HepG2 (cell line): ENCODE results near the gene NAPSA. TPM values are rescaled to one million over a fixed set of nuclear protein-coding genes. Genes with fewer than 3 reads are reported as not detected.

ENCODE experiments used
- ATAC-seq: fragments of 200-7000 bp; cut with Tn5 transposase; 3 replicates; pipeline ENCODE4 v1.9.1; 2020; ENCODE audit warnings: mild to moderate bottlenecking, moderate library complexity
- BruUV-seq: library from RNA; stranded (reverse); fragments of 400-500 nt; replicated peaks from 2 replicates; lab custom pipeline; 2021; lab: Mats Ljungman, UMichigan
- CTCF ChIA-PET: fragments of 300-600 bp; formaldehyde crosslinking; extraction: SDS; loops from one replicate; lab custom pipeline; 2021; ENCODE audit warnings: low total read pairs, inconsistent platforms, low intra/inter-chr PET ratio; lab: Yijun Ruan, JAX
- POLR2A ChIA-PET: fragments of 350-600 bp; sonication (Branson Sonifier 250); formaldehyde crosslinking; loops from one replicate; lab custom pipeline; 2020; ENCODE audit warnings: antibody characterized with exemption, inconsistent platforms; lab: Yijun Ruan, JAX
- DNase-seq: peaks from one replicate; pipeline ENCODE4 v3.0.0-alpha.2; 2015; ENCODE audit warnings: low spot score
- FAIRE-seq: peaks from 3 replicates; lab custom pipeline; 2011; peaks lifted over from hg19 to GRCh38; lab: Jason Lieb, UNC
- H2AFZ ChIP-seq: one replicate; pipeline ENCODE4 v1.6.1; 2011; ENCODE audit warnings: low read length, inconsistent platforms
- H3K27ac ChIP-seq: fragments of 300-600 bp; 3 replicates; pipeline ENCODE4 v1.8.0; 2011; ENCODE audit warnings: mixed run types, mild to moderate bottlenecking, mixed read lengths, low read length, inconsistent platforms; ENCODE audit not compliant: insufficient read depth; ENCODE audit errors: extremely low read length
- H3K27me3 ChIP-seq, 2 experiments: fragments of 200-600 bp in 1 of 2; 2 replicates in 1 of 2; 3 replicates in 1 of 2; pipeline versions ENCODE4 v1.6.0 to v1.8.0; 2011; ENCODE audit warnings: low read length in 2 of 2, mild to moderate bottlenecking in 2 of 2, moderate library complexity in 2 of 2, inconsistent platforms in 1 of 2; ENCODE audit not compliant: insufficient read depth in 2 of 2, control insufficient read depth in 1 of 2
- H3K36me3 ChIP-seq, 2 experiments: fragments of 200-600 bp in 1 of 2; replicated peaks in 1 of 2; 2 replicates in 1 of 2; 3 replicates in 1 of 2; pipeline versions ENCODE4 v1.5.1 to v1.8.0; 2011; ENCODE audit warnings: low read length in 2 of 2, inconsistent platforms in 1 of 2; ENCODE audit not compliant: insufficient read depth in 2 of 2, control insufficient read depth in 1 of 2
- H3K4me1 ChIP-seq: 2 replicates; pipeline ENCODE4 v1.5.1; 2012; ENCODE audit warnings: low read length, inconsistent platforms; ENCODE audit not compliant: insufficient read depth
- H3K4me2 ChIP-seq: 2 replicates; pipeline ENCODE4 v1.6.0; 2011; ENCODE audit warnings: low read depth, low read length, inconsistent platforms
- H3K4me3 ChIP-seq, 3 experiments: fragments of 200-600 bp in 1 of 3; sonication (generic), shearing (Covaris generic) in 1 of 3; replicated peaks in 1 of 3; 2 replicates each; pipeline ENCODE4 v1.5.1; 2011 to 2016; ENCODE audit warnings: low read length in 3 of 3, inconsistent platforms in 2 of 3, low read depth in 2 of 3, mild to moderate bottlenecking in 2 of 3, control low read depth in 1 of 3, mixed read lengths in 1 of 3; ENCODE audit not compliant: insufficient read depth in 1 of 3
- H3K79me2 ChIP-seq: one replicate; pipeline ENCODE4 v1.6.1; 2011; ENCODE audit warnings: low read length, inconsistent platforms; ENCODE audit not compliant: insufficient read depth
- H3K9ac ChIP-seq: 2 replicates; pipeline ENCODE4 v1.6.0; 2011; ENCODE audit warnings: mild to moderate bottlenecking, low read depth, low read length, inconsistent platforms; ENCODE audit not compliant: insufficient read depth
- H3K9me3 ChIP-seq: 2 replicates; pipeline ENCODE4 v1.5.1; 2012; ENCODE audit warnings: mild to moderate bottlenecking, low read length
- H4K20me1 ChIP-seq: 2 replicates; pipeline ENCODE4 v1.6.0; 2011; ENCODE audit warnings: inconsistent platforms, mild to moderate bottlenecking, low read length, moderate library complexity; ENCODE audit not compliant: insufficient read depth
- ATF6 ChIP-seq: sonication (generic); formaldehyde crosslinking; conservative IDR thresholded peaks from 2 replicates; pipeline ENCODE4 v1.4.0; 2020; ENCODE audit warnings: missing genetic modification reagents
- BCL3 ChIP-seq: sonication (generic); formaldehyde crosslinking; IDR thresholded peaks from 2 replicates; pipeline ENCODE4 v1.5.1; 2020; ENCODE audit warnings: mild to moderate bottlenecking, missing genetic modification reagents, moderate library complexity
- DNMT1 ChIP-seq: sonication (generic); formaldehyde crosslinking; IDR thresholded peaks from 2 replicates; pipeline ENCODE4 v1.5.1; 2020; ENCODE audit warnings: mild to moderate bottlenecking, missing genetic modification reagents
- ETV6 ChIP-seq: sonication (generic); formaldehyde crosslinking; conservative IDR thresholded peaks from 2 replicates; pipeline ENCODE4 v1.4.0; 2020; ENCODE audit warnings: missing genetic modification reagents
- MAFG ChIP-seq: sonication (generic); formaldehyde crosslinking; IDR thresholded peaks from 2 replicates; pipeline ENCODE4 v1.5.1; 2020; ENCODE audit warnings: mild to moderate bottlenecking, missing genetic modification reagents
- SMYD3 ChIP-seq: sonication (generic); formaldehyde crosslinking; IDR thresholded peaks from 2 replicates; pipeline ENCODE4 v1.8.1; 2023; ENCODE audit warnings: mild to moderate bottlenecking, missing genetic modification reagents
- ZFP36L2 ChIP-seq: sonication (generic); formaldehyde crosslinking; IDR thresholded peaks from 2 replicates; pipeline ENCODE4 v1.4.0; 2020; ENCODE audit warnings: missing genetic modification reagents
- ZFP82 ChIP-seq: sonication (generic); formaldehyde crosslinking; IDR thresholded peaks from 2 replicates; pipeline ENCODE4 v1.5.1; 2020; ENCODE audit warnings: mild to moderate bottlenecking, missing genetic modification reagents, borderline replicate concordance
- ZNF276 ChIP-seq: sonication (generic); formaldehyde crosslinking; IDR thresholded peaks from 2 replicates; pipeline ENCODE4 v1.4.0; 2020; ENCODE audit warnings: mild to moderate bottlenecking, low read depth, missing genetic modification reagents
- WGBS: methylation state at CpG from one replicate; pipeline ENCODE4 v1.1.6; 2017; ENCODE audit warnings: low lambda C conversion rate; 5-methylcytosine and 5-hydroxymethylcytosine counted together
- in situ Hi-C: cut with HindIII; loops from 2 replicates; pipeline ENCODE4 v1.10.0; 2017; ENCODE audit warnings: low pct_unique_long_range_greater_than_20kb; ENCODE audit not compliant: extremely low pct_ligation_motif_present
- intact Hi-C: fragments of 100-400 bp; cut with micrococcal nuclease; formaldehyde crosslinking; loops from one replicate; pipeline ENCODE4 v1.10.0; 2022; ENCODE audit not compliant: unreplicated experiment
- polyA plus RNA-seq, 8 experiments: library from polyadenylated mRNA; depleted of rRNA in 3 of 8; stranded (reverse) in 7 of 8; unstranded in 1 of 8; fragments of >200 nt; fragmentation: Illumina TruSeq in 4 of 8; extraction: Trizol in 4 of 8; gene quantifications; 2 replicates each; pipeline versions ENCODE4 v1.2.1 to v1.2.3, GENCODE V29; 2011 to 2016; ENCODE audit warnings: low read depth in 4 of 8, missing spikeins in 1 of 8, mixed read lengths in 1 of 8; ENCODE audit not compliant: insufficient read depth in 1 of 8
- total RNA-seq, 5 experiments: library from RNA; depleted of rRNA; stranded (reverse); fragments of >200 nt; fragmentation: Illumina TruSeq; extraction: Trizol; gene quantifications; 2 replicates each; pipeline ENCODE4 v1.2.3, GENCODE V29; 2016; ENCODE audit warnings: low read depth in 1 of 5

The NAPSA gene
- total and polyA plus RNA-seq, 2 of the 13 experiments (the other 11 are each of a cell fraction or from before 2014, with no cell fraction given) = not detected

DNA sequence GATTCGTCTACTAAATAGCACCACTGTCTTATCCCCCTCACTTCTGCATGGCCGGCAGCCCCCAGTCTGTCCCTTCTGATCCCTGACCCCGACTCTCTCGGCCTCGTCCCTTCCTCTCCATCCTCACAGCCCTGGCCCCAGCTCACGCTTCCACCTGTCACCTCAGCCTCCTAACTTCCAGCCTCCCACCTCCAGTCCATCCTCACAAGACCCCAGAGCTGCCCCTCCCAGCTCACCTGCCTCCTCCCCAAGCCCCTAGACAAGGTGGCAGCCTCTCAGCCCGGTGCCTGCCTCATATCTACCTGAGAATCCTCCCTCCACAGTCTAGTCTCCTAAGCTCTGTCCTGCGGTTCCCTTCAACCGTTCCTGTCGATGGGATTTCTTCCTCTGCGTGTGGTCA, 46.3 kb downstream of the NAPSA start:
- no peak overlapping the region for H2AFZ ChIP-seq
- peaks cover 0 to 3% of the 10 kb centered on the region in 2 experiments; a peak in 3 of 5 replicates for H3K36me3 ChIP-seq
- TF ChIP-seq ZFP82 = no peak
- no peak for TF ChIP-seq ATF6 (CRISPR knock-in tag)
- no peak for TF ChIP-seq ETV6
- no peak for TF ChIP-seq BCL3
- no peak for TF ChIP-seq DNMT1 (CRISPR knock-in tag)
- TF ChIP-seq MAFG (CRISPR knock-in tag) = no peak
- no peak for TF ChIP-seq ZNF276
- no peak for TF ChIP-seq ZFP36L2 (CRISPR knock-in tag)
- no peak for TF ChIP-seq SMYD3 (CRISPR knock-in tag)
- TF ChIP-seq, all 625 proteins: peak for 0
- ATAC-seq (no peak), DNase-seq (no peak), FAIRE-seq (no peak)
- 89% methylated on average over 11 of the region's 11 CpGs for WGBS
- BruUV-seq = no TSS peak
- Histone ChIP-seq H3K4me1 (peaks cover under 1% of the 10 kb centered on the region; the same call in 1 of the 2 replicates), H3K27ac (no peak overlapping the region), H3K9me3 (no peaks in the 10 kb centered on the region), H3K27me3 (no peaks in the 10 kb centered on the region), H3K4me2 (no peak overlapping the region), H3K9ac (no peak overlapping the region), H3K79me2 (no peaks in the 10 kb centered on the region), H4K20me1 (no peaks in the 10 kb centered on the region), H3K4me3 (no peak overlapping the region)
- ChIA-PET CTCF (no interaction called here), POLR2A (no interaction called here)
- intact Hi-C loops = no loop called here
- in situ Hi-C loops = no loop called here
